Measurements from ENCODE around the gene LHFPL2. TPM values are rescaled to one million over a fixed set of nuclear protein-coding genes. Genes with fewer than 3 reads are reported as not detected.
A peak's percentile ranks its signal among the peaks of the same experiment; 100 is the strongest.
"Not testable (repeated sequence)": the region's sequence is repeated elsewhere in the genome, so short reads cannot be mapped to it uniquely, and the experiment has no call there.

Gene LHFPL2
- 5.4 TPM for total RNA-seq
- long read RNA-seq, full-length matches to known transcripts, result 3 of 11 reads
- long read RNA-seq, partial matches to known transcripts, result 3 of 11 reads
- long read RNA-seq, other reads (novel, unspliced or antisense), result 5 of 11 reads

GRCh38 chr5:78648359-78649210 is at the start of gene LHFPL2:
Gene LHFPL2 (minus strand): TSS chr5:78648772. CDS start chr5:78510213, 138,559 bp downstream.
- ATAC-seq (peak; percentile 92), DNase-seq (peak; percentile 88)
- intact Hi-C loops (cut with micrococcal nuclease), result no loop called here

GRCh38 chr5:78696637-78697036 is 48.1 kb upstream of the LHFPL2 start:
- DNase-seq, result no peak
- intact Hi-C loops (cut with micrococcal nuclease), result no loop called here
- no peak for ATAC-seq

- DNase-seq; ATAC-seq; intact Hi-C loops (cut with micrococcal nuclease): not testable (repeated sequence)
These were observed 47.5 kb upstream of the LHFPL2 start for GRCh38 chr5:78696052-78696451.

- ATAC-seq (no peak), DNase-seq (no peak)
- intact Hi-C loops (cut with micrococcal nuclease), result no loop called here
These were observed 44.8 kb upstream of the LHFPL2 start for GRCh38 chr5:78693339-78693738.

DNA sequence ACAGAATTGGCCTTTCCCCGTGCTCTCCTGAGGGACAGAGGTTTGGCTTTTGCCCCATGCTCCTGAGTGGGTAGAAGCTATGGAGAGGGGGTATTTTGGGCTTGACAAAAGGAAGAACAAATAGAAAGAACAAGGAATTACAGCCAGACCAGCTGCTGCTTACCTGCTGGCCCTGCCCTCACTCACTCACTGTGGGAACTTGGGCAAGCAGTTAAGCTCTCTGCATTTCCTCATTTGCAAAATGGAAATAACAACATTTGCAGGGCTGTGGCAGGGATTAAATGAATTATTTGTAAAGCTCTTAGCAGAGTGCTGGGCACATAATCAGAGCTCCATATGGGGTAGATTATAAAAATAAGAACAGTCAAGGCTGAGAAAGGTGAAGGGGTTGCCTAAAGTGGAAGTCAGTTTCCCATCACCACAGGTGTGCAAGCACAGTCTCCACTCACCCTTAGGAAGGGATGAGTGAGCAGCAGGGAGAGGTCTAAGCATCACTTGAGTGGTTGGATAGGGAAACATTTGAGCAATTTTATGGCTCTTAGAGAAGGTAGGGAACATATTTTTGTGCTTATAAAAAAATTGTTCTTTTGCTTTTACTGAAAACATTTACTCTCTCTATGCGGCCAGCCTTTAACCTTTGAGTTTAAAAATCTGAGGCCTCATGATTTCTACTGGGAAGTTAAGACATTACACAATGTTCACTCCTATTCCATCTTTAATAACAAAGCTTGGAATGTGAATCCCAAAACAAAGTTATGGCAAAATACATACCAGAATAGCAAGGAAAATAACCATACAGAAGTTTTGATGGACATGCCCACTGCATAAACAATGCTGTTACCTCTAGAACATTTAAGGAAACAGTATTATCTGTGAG is 42.8 kb upstream of the LHFPL2 start:
- intact Hi-C loops (cut with micrococcal nuclease), result no loop called here
- ATAC-seq (no peak), DNase-seq (no peak)

DNA sequence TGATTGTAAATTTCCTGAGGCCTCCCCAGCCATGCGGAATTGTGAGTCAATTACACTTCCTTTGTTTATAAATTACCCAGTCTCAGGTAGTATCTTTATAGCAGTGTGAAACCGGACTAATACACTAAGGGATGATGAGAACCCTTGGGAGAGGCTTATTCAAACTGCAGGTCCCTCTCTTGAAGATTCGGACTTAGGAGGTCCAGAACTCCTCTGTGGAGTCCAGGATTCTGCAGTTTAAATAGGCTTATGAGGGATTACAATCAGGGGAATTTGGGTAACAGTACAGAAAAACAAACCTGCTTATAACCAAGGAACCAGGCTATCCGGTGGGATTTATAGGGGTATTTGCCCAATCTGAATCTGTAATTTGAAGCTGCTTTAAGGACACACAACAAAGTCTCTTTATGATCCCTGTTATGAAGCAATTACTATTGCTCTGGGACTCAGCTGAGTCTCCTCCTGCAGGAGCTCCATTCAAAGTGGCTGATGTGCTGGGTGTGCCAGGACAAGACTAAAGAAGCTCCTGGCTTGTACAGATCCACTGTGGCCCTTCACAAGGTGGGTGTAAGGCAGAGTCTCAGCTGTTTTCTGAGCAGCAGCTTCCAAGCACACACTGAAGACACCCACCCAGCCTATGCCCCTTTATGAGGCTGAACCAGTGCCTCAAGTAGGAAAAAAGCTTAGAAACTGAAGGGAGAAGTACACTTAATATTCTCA is 41.8 kb upstream of the LHFPL2 start:
- intact Hi-C loops (cut with micrococcal nuclease), result no loop called here
- no peak for ATAC-seq
- DNase-seq, result no peak

- intact Hi-C loops (cut with micrococcal nuclease), result no loop called here
- ATAC-seq, result no peak
These were observed 41.1 kb upstream of the LHFPL2 start for GRCh38 chr5:78689540-78690252.

DNA sequence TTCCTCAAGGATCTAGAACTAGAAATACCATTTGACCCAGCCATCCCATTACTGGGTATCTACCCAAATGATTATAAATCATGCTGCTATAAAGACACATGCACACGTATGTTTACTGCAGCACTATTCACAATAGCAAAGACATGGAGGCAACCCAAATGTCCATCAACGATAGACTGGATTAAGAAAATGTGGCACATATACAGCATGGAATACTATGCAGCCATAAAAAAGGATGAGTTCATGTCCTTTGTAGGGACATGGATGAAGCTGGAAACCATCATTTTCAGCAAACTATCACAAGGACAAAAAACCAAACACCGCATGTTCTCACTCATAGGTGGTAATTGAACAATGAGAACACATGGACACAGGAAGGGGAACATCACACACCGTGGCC is 38.9 kb upstream of the LHFPL2 start:
- intact Hi-C loops (cut with micrococcal nuclease); ATAC-seq: not testable (repeated sequence)

More at GRCh38 chr5:78689540-78690252, 41.1 kb upstream of the LHFPL2 start:
- DNase-seq, result no peak

DNA sequence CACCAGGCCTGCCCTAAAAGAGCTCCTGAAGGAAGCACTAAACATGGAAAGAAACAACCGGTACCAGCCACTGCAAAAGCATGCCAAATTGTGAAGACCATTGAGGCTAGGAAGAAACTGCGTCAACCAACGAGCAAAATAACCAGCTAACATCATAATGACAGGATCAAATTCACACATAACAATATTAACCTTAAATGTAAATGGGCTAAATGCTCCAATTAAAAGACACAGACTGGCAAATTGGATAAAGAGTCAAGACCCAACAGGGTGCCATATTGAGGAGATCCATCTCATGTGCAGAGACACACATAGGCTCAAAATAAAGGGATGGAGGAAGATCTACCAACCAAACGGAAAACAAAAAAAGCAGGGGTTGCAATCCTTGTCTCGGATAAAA is 35.3 kb upstream of the LHFPL2 start:
- intact Hi-C loops (cut with micrococcal nuclease); DNase-seq; ATAC-seq: not testable (repeated sequence)

More for the DNA sequence above, 38.9 kb upstream of the LHFPL2 start:
- DNase-seq, result not testable (repeated sequence)

DNA sequence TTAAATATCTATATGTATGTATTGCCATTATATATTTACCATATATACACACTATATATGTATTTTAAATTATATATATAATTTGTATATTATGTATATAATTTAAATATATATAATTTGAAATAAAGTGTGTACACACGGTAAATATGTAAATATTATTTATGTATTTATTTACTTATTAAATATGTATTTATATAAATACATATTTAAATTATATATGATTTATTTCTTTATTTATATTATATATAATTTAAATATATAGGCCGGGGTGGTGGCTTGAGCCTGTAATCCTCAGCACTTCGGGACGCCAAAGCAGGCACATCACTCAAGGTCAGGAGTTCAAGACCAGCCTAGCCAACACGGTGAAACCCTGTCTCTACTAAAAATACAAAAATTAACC is 31.3 kb upstream of the LHFPL2 start:
- ATAC-seq, result no peak
- intact Hi-C loops (cut with micrococcal nuclease), result no loop called here
- DNase-seq, result no peak

DNA sequence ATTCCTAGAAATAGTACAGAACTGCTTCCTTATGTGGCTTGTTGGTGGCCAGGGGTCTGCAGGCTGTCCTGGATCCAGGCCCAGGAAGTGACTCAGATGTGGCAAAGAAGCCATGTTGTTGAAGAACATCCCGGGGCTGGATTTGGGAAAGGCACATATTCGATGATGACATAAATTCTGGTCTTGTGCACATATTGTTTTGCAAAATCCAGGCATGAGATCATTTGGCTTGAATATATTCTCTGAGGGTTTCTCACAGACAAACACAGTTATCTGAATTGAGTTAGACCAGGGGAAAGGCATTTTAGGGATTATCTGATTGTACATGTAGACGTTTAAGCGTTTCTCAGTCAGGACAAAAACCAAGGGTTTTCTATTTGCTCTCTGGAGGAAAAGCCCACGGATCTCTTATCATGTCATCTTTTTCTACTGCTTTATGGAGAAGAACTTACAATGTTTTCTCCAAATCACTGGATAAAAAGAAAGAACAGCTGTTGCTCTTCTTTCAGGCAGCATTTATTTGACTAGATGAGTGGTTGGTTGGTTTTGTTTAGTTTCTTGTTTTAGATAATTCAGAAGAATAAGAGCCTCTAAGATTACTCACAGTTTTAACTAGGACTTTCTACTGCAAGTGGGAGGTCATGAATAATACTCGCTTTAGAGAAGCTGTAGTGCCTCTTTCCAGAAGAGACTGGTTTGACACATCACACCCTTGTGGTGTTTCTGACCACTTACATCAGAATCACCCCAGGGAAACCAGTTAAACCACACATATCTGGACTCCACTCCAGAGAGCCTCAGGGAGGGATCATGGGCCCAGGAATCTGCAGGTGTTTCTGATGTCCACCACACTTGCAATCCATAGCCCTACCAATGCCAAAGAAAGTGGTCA is 29.5 kb upstream of the LHFPL2 start:
- ATAC-seq (peak; percentile 93), DNase-seq (peak; percentile 69)
- intact Hi-C loops (cut with micrococcal nuclease), result no loop called here

DNA sequence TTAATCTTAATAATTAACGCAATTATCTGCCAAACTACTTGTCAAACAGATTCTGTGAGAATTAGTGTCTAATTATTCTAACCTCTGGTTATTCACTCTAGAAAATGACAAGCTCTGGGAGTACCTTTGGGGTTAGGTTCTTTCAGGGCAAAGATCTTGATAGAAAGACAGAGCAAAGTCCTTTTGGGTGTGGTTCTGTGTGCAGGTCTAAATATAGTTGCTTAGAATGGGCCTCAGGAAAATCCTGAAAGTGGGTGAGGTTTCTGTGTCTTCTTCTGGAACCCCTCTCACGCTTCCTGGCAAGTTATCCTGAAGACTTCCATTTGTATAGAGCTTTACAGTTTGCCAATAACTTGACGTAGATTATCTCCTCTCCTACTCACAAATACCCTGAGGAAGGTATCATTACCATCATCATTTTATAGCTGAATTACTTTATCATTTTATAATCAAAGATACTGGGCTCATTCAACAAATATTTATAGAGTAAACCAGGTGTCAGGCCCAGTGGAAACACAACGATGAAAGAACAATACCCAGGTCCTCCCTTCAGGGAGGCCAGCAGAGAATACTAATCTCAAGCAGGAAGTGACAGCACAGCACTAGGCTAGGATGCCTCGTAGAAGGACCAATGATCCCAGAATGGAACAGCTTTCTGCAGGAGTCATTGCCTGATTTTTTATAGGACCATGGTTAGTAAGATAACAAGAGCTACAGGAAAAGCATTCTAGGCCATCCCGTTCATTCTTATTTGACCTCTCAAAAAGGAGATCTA is 27.6 kb upstream of the LHFPL2 start:
- DNase-seq, result no peak
- intact Hi-C loops (cut with micrococcal nuclease), result no loop called here
- ATAC-seq, result no peak

DNA sequence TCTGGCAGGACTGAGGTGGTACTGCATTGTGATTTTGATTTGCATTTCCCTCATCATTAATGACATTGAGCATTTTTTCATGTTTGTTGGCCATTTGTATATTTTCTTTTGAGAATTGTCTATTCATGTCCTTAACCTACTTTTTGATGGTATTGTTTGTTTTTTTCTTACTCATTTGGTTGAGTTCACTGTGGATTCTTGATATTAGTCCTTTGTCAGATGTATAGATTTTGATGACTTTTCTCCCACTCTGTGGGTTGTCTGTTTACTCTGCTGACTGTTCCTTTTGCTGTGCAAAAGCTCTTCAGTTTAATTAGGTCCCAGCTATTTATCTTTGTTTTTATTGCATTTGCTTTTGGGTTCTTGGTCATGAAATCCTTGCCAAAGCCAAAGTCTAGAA is 25.3 kb upstream of the LHFPL2 start:
- intact Hi-C loops (cut with micrococcal nuclease); ATAC-seq: not testable (repeated sequence)

DNA sequence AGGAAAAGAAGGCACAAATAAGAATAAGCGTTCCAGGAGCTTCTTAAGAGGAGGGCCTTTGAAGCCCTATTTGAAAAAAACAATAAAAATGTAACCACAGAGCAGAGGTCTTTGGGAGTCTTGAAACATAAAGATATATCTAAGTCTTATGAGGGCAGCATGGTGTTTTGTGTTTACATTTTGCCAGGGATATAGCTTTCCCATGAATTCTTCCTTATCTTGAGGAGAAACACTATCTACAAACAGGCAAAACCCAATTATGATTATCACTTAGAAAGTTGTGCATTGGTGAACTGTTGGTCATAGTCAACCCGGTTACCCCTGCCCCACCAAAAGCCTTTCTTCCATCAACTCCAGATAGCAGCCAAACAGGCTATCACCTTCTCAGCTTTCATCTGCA is 23.6 kb upstream of the LHFPL2 start:
- ATAC-seq (no peak), DNase-seq (no peak)
- intact Hi-C loops (cut with micrococcal nuclease), result no loop called here

More for the DNA sequence above, 25.3 kb upstream of the LHFPL2 start:
- not testable (repeated sequence) for DNase-seq

DNA sequence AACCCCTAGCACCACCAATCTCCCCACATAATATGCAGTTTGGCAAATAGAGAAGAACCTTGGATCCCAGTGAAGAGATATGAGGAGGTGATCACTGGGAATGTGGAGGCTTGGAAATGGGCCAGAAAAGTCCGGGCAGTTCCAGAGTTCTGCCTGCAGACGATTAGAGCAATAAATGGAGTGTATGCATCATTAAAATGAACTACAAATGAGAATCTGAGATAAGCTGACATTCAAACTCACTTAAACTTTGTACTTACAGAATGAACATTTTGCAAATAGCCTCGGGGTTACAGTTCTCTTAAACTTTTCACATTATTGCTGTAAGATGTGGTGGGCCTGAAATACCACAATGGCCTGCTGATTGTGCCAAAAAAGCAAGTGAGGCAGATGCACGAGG is 23.0 kb upstream of the LHFPL2 start:
- DNase-seq (no peak), ATAC-seq (no peak)
- intact Hi-C loops (cut with micrococcal nuclease), result no loop called here

DNA sequence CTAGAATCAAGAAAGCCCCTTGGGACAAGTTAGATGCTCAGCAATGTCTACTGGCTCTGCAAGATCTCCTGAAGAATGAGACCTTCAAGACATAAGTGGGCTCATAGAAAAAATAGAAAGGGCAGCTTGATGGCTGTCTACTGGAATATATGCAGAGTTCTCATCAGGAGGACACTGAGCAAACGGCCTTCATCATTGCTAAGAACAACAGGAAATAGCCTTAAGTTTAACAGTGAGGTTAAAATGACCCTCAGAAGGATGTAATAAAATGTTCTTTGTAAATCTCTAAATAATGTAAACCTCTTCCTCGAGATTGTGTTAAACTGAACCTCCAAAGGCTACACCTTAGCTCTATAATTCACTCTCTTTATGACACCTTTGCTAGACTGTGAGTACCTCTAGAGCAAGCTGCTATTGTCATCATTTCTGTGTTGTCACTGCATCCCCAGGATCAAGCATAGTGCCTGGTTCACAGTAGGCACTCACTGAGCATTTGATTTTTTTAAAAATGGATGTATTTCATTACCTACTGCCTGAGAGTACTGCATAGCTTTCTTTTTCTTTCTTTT is 22.2 kb upstream of the LHFPL2 start:
- intact Hi-C loops (cut with micrococcal nuclease), result no loop called here
- DNase-seq, result no peak
- ATAC-seq, result no peak

DNA sequence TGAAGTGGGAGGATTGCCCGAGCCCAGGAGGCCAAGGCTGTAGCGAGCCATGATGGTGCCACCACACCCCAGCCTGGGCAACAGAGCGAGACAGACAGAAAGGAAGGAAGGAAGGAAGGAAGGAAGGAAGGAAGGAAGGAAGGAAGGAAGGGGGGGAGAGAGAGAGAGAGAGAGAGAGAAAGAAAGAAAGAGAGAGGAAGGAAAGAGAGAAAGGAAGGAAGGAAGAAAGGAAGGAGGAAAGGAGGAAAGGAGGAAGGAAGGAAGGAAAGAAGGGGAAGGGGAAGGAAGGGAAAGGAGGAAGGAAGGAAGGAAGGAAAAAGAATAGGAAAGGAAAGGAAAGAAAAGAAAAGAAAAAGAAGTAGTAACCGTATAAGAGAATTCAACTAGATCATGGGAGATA is 20.8 kb upstream of the LHFPL2 start:
- ATAC-seq (no peak), DNase-seq (no peak)
- intact Hi-C loops (cut with micrococcal nuclease), result no loop called here

Data from left ventricle myocardium superior (tissue), 1 donor.